ENCODE measurements around the gene HOXD13.

DNA sequence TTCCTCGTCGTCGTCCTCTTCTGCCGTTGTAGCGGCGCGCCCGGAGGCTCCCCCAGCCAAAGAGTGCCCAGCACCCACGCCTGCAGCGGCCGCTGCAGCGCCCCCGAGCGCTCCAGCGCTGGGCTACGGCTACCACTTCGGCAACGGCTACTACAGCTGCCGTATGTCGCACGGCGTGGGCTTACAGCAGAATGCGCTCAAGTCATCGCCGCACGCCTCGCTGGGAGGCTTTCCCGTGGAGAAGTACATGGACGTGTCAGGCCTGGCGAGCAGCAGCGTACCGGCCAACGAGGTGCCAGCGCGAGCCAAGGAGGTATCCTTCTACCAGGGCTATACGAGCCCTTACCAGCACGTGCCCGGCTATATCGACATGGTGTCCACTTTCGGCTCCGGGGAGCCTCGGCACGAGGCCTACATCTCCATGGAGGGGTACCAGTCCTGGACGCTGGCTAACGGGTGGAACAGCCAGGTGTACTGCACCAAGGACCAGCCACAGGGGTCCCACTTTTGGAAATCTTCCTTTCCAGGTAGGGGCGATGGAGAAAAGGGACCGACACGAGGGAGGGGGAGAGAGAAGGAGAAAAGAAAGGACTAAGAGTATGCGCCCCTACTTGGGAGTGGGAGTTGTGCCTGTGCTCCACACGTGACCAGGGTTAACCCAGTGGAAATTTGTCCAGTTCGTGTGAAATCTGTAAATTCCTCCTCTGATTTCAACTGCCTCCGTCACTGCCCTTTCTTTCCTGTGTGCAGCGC lies 800 bp downstream of the HOXD13 start:
- TF ChIP-seq, protein P1, sequence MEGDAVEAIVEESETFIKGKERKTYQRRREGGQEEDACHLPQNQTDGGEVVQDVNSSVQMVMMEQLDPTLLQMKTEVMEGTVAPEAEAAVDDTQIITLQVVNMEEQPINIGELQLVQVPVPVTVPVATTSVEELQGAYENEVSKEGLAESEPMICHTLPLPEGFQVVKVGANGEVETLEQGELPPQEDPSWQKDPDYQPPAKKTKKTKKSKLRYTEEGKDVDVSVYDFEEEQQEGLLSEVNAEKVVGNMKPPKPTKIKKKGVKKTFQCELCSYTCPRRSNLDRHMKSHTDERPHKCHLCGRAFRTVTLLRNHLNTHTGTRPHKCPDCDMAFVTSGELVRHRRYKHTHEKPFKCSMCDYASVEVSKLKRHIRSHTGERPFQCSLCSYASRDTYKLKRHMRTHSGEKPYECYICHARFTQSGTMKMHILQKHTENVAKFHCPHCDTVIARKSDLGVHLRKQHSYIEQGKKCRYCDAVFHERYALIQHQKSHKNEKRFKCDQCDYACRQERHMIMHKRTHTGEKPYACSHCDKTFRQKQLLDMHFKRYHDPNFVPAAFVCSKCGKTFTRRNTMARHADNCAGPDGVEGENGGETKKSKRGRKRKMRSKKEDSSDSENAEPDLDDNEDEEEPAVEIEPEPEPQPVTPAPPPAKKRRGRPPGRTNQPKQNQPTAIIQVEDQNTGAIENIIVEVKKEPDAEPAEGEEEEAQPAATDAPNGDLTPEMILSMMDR (conservative IDR thresholded peaks at IDR 0.05; ENCODE audit: low read depth, low read length): peak; percentile 52
- TF ChIP-seq EZH2 (IDR thresholded peaks at IDR 0.05; ENCODE audit: borderline replicate concordance, low read depth, low read length, poor library complexity, severe bottlenecking): no peak
